ENCODE results near the gene SMARCD3.

- TF ChIP-seq CTCF (IDR thresholded peaks at IDR 0.05), result no peak
- TF ChIP-seq POLR2A (IDR thresholded peaks at IDR 0.05), result no peak
- TF ChIP-seq POLR2AphosphoS5 (IDR thresholded peaks at IDR 0.05), result no peak
Measured at GRCh38 chr7:151244841-151245346, 3.6 kb downstream of the SMARCD3 start.

All from prostate gland (tissue), 2 donors.